Stimulated activated CD4-positive, alpha-beta T cell treated with anti-CD3 and anti-CD28 coated beads, Interleukin-2, amount 100 ng/mL, for 24 hours (primary cell): ENCODE results near the gene HIRA.
"Not testable (repeated sequence)": the region's sequence is repeated elsewhere in the genome, so short reads cannot be mapped to it uniquely, and the experiment has no call there.

ENCODE experiments used
- DNase-seq, 2 donors: peaks; one replicate each; pipeline ENCODE4 v3.0.0-alpha.2; 2020

HIRA gene

DNA sequence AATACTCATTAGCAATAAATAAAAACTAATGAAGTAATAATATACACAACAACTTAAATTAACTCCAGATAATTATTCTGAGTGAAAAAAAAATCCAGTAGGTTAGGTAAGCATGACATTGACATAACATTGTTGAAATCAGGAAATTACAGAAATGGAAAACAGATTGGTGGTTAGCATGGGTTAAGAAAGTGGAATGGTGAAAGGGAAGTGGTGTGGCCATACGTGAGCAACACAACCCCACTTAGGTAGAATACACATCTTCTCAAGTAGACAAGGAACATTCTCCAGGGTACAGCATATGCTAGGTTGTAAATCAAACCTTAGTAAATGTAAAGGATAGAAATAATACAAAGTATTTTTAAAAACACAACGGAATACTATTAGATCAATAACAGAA is 109.8 kb downstream of the HIRA start:
- DNase-seq = no peak

DNA sequence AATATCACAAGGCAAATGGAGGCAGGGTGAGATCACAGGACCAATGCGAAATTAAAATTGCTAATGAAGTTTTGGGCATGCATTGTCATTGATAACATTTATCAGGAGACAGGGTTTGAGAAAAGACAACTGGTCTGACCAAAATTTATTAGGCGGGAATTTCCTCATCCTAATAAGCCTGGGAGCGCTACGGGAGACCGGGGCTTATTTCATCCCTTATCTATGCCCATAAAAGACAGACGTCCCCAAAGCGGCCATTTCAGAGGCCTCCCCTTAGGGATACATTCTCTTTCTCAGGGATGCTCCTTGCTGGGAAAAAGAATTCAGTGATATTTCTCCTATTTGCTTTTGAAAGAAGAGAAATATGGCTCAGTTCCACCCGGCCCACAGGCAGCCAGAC is 111.4 kb downstream of the HIRA start:
- DNase-seq = not testable (repeated sequence)

DNA sequence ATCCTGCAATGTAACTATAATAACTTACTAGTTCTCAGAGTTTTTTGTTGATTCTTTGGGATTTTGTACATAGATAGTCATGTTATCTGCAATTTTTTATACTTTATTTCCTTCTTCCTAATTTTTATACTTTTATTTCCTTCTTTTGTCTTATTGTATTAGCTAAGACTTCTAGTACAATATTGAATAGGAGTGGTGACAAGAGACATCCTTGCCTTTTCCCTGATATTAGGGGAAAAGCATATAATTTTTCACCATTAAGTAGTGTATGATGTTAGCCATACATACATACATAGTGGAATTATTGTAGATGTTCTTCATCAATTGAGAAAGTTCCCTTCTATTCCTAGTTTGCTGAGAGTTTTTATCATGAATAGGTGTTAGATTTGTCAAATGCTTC is 112.3 kb downstream of the HIRA start:
- no peak for DNase-seq

DNA sequence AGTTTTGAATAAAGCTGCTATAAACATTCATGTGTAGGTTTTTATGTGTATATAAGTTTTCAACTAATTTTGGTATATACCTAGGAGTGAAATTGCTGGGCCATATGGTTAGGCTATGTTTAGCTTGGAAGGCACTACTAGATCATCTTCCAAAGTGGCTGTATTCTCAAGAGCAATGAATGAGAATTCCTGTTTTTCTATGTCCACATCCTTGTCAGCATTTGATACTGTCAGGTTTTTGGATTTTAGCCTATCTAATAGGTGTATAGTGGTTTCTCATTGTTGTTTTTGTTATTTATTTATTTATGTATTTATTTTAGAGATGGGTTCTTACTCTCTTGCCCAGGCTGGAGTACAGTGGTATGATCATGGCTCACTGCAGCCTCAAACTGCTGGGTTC is 113.7 kb downstream of the HIRA start:
- DNase-seq = no peak

DNA sequence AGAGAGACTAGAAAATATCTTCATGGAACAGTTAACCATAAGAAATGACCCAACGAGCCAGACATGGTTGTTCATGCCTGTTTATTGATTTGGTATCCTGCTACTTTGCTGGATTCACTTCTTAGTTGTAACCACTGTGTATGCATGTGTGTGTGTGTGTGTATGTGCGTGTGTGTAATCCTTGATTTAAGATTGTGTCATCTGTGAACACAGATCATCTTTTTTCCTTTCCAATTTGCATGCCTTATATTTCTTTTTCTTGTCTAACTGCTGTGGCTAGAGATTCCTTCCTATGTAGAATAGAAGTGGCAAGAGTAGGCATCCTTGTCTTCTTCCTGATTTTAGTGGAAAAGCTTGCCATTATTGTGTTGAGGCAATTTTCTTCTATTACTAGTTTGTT is 123.7 kb downstream of the HIRA start:
- no peak for DNase-seq

DNA sequence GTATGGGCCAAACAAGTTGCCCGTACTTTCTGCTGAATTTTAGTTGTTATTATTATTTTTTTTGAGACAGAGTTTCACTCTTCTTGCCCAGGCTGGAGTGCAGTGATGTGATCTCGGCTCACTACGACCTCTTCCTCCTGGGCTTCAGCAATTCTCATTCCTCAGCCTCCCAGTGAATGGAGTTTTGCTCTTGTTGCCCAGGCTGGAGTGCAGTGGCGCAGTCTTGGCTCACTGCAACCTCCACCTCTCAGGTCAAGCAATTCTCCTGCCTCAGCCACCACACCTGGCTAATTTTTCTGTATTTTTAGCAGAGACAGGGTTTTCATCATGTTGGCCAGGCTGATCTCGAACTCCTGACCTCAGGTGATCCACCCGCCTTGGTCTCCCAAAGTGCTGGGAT is 125.0 kb downstream of the HIRA start:
- DNase-seq = not testable (repeated sequence)

DNA sequence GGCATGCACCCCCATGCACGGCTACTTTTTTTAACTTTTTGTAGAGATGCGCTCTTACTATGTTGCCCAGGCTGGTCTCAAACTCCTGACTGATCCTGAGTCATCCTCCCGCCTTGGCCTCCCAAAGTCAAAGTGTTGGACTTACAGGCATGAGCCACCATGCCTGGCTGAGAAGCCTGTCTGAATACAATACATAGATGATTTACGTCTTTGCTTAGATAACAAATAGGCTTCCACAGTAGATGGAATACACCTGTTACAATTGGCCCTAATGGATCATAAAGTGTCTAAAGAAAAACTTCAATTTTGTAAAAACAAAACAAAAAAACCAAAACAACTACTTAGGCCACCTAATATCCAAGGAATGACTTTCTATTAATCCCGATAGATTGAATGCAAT is 127.0 kb downstream of the HIRA start:
- no peak for DNase-seq

DNA sequence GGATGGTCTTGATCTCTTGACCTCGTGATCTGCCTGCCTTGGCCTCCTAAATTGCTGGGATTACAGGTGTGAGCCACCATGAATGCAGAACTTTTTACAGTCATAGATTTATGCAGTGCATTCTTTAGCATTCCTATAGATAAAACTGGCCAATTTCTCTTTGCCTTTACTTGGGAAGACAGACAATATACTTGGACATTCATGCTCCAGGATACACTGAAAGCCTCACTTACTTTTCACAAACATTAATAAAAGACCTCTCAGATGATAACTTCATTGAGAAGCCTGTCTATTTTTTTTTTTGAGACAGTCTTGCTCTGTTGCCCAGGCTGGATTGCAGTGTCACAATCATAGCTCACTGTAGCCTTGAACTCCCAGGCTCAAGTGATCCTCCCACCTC is 127.7 kb downstream of the HIRA start:
- DNase-seq = no peak

DNA sequence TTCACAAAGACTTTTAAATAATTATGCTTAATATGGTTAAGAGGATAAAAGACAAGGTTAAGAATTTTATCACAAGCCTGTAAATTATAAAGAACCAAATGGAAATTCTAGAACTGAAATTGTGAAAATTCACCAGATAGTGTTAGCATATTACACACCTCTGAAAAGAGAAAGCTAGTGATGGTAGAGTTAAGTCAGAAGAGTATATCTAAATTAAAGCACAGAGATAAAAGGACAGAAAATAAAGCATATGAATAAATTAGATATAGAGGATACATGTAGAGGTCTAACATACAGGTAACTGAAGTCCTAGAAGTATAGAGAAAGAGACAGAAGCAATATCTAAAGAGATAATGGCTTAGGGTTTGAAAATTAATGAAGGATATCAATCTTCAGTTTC is 135.8 kb downstream of the HIRA start:
- no peak for DNase-seq

DNA sequence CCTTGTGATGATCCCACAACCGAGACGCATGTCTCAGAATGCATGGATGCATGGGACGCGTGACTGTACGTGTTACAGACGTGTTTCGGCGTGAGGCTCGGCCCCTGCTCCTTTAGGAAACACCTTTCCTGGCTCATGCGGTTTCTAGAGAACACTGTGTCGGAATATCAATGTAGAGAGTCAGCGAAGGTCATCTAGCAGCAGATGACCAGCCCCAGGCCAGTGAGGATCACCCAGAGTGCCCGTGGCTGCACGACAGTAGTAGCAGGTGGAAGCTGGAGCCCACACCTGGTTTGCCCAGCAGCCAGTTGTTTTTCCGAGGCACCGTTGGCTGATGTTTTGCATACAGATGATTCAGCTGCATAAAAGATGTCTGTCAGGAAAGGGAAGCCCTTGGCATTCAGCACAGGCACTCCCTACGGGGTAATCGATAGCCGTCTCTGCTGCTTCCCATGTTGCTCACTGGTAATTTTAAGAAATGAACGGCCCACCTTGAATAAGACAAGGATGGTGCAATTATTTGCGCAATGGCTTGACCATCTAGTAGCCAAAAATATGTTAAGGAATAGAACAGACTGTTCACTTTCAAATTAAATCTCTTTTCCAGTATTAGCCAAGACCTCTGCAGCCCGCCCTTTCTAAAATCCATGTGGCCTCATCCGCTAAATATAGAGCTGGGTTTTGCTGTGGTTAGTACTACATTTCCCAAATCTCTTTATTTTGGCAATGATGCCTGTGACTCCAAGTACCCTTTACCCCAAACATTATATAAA is 138.9 kb downstream of the HIRA start:
- no peak for DNase-seq

DNA sequence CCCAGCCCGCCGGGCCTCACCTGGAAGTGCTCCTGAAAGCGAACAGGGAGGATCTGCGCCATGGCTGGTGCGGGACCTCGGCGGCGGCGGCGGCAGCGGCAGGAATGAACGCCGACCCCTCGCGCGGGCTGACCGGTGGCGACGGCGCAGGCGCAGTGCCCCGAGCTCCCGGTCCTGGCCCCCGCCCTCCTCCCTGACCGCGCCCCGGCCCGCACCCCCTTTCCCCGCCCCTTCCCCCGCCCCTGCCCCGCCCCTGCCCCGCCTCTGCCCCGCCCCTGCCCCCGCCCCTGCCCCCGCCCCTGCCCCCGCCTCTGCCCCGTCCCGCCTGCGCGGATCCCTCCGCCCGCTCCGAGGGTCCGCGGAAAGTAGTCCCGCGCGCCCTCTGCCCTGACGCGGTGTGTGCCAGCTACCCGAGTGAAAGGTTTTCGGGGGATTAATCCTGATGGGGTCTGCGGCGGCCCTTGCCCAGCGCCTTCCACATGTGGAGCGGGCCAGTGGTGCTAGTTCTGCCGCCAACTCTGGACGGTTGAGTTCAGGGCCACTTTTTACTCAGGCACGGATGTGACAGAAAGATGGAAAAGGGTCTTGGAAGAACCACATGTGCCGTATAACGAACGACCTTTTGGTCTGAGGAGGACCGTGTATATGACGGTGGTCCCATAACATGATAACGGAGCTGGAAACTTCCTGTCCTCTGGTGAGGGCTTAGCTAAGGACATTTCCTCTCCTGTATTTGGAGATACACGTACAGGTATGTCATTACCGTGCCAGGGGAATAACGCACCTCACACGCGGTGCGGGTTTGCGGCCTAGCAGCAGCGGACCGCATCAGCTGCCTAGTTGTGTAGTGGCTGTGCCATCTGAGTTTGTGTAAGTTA is 139.7 kb downstream of the HIRA start, which contains the start of gene CLTCL1:
TSS of gene CLTCL1 (minus strand) at position 140 of the 878 bp plus-strand sequence. CDS start at position 62, 78 bp downstream.
- DNase-seq = peak; percentile 74 to 77

DNA sequence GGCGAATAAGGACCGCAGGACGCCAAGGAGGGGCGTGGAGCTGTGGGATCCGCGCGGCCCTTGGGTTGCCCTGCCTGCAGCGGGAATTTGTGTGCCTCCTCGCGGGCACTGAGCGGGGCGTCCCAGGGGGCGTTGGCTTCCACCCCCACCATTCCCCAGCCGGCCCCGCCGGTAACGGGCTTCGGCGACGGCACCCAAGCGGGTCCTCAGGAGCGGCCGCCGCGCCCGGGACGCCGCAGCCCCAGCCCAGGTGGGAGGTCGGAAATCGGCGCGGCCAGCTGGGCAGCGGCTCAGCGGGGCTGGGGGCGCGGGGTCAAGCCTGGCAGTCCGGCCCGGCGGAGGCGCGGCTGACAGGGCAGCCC is 140.3 kb downstream of the HIRA start:
- peak; percentile 32 to 40 for DNase-seq

DNA sequence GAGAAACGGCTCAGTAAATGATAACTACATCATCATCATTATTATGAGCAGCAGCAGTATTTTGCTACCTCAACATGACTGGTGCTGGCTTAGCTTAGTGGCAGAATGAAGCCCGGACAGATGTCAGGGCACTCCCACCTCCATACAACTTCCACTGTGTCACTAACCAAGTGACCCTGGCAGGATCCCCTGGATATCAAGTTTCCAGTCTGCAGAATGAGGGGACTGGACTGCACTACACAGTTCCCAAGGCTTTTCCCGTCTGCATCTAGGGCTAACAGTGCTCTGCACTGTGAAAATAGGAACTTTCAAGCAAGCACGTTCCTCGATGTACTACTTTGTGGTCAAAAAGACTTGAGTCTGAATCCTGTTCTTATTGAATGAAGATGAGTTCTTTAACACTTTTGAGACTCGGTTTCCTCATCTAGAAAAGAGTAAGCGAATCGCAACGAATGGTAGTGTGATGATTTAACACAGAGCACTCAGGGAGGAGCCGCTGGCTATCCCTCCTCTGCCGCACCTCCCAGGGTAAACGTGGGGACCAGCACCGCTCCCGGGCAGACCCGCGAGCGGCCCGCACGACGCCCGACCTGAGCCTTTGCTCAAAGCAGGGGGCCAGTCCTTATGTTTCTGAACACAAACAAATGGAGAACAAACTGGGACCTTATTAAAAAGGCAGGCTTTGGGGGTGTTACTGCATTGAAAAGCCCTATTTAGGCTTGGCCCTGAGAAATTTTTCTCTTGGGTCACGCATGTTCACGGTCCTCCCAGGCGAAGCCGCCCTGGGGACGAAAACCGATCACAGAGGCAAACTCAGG is 140.9 kb downstream of the HIRA start:
- DNase-seq = peak in 1 of 2 donors; percentile 17

DNA sequence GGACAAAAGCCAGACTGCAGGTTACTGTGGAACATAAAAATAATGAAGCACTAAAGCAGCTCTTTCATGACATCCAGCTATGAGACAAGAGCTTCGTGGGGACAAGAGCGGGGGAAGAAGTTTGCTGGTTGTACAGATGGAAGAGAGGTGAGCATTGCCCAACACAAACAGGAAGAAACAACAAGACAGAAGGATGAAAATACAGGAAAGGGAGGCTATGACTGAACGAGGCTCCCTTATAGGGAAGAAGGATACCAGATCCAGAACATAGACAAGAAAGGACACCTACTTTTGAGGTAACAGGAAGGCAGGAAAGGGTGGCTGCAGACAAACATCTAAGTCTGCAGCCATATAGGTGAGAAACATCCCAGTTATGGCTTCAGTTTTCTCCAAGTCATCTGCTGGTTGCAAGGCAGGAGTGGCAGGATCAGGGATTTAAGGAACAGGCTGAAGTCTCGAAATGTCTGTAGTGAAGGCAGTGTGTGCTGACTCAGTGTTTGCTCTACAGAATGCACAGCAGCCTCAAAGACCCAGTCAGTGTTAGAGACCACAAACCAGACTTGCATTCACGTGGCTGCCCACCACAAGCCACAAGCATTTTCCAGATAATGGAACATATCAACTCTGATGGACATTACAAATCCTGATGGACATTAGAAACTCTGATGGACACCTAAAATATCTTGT is 141.9 kb downstream of the HIRA start:
- no peak for DNase-seq

DNA sequence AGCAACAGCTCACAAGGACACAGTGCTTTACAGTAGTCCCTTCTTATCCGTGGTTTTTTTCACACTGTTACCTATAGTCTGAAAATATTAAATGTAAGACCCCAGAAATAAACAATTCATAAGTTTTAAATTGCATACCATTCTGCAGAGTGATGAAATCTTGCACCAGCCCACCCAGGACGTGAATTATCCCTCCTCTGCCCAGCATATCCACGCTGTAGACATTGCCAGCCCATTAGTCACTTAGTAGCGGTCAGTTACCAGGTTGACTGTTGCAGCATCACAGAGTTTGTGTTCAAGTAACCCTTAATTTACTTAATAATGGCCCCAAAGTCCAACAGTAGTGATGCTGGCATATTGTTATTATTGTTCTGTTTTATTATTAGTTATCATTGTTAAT is 143.6 kb downstream of the HIRA start:
- DNase-seq = no peak

DNA sequence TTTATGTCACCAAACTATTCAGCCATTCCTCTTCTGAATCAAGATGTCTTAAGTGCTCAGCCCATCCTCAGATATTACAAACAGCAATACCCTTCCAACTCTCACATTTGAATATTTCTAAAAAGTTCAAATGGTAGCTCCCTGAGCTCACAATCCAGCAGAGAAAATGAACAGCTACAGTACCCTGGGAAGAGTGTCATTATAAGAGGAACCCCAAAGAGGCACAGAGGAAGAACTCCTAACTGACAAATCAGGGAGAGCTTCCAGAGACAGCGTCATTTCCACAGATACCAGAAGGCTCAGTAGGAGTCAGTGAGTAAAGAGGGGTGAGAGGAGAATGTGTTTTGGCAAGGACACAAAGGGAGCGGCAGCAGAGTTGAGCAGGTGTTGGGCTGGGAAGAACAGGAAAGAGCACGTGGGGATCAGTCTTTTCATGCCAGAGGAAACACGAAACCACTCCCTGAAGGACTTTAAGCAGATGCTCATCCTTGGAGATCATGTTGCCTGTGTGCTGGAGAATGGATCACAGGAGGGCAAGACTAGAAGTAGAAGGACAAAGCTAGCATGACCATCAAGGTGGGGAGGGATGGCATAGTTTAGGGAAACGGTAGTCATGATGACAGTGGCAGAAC is 144.3 kb downstream of the HIRA start:
- DNase-seq = no peak

DNA sequence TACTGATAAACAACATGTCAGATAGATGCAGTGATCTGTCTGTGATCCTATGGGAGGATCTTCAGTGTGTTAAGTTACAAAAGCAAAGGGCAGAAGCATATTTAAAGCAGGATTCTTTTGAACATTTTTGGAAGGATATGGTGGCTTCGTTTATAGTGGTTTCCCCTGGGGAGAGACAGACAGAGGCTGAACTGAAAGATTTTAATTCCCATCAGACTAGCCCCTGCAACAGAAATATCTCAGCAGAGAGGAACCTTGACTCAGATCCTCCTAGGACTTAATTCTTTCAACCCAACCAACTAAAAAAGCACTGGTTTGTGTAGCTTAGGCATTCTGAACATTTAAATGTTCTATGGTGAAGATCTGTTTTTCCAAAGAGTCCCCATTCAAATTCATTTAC is 145.7 kb downstream of the HIRA start:
- DNase-seq = no peak
